D721Med (cell line): ENCODE results near the gene ANO2.

Experiments used
- DNase-seq: peaks from one replicate; pipeline ENCODE4 v3.0.0; 2011; ENCODE audit warnings: low spot score; ENCODE audit not compliant: insufficient read length
- FAIRE-seq: peaks from 2 replicates; lab custom pipeline; 2011; peaks lifted over from hg19 to GRCh38; lab: Jason Lieb, UNC
- TF ChIP-seq, protein P1 (sequence below): IDR thresholded peaks from 2 replicates; pipeline ENCODE4 v1.5.1; 2012; ENCODE audit warnings: mild to moderate bottlenecking, control low read depth; ENCODE audit not compliant: insufficient read depth; ENCODE audit errors: missing control alignments

ANO2 gene

GRCh38 chr12:5742258-5742657 lies 202.8 kb downstream of the ANO2 start:
- TF ChIP-seq, protein P1, sequence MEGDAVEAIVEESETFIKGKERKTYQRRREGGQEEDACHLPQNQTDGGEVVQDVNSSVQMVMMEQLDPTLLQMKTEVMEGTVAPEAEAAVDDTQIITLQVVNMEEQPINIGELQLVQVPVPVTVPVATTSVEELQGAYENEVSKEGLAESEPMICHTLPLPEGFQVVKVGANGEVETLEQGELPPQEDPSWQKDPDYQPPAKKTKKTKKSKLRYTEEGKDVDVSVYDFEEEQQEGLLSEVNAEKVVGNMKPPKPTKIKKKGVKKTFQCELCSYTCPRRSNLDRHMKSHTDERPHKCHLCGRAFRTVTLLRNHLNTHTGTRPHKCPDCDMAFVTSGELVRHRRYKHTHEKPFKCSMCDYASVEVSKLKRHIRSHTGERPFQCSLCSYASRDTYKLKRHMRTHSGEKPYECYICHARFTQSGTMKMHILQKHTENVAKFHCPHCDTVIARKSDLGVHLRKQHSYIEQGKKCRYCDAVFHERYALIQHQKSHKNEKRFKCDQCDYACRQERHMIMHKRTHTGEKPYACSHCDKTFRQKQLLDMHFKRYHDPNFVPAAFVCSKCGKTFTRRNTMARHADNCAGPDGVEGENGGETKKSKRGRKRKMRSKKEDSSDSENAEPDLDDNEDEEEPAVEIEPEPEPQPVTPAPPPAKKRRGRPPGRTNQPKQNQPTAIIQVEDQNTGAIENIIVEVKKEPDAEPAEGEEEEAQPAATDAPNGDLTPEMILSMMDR = no peak
- FAIRE-seq = no peak
- no peak for DNase-seq

DNA sequence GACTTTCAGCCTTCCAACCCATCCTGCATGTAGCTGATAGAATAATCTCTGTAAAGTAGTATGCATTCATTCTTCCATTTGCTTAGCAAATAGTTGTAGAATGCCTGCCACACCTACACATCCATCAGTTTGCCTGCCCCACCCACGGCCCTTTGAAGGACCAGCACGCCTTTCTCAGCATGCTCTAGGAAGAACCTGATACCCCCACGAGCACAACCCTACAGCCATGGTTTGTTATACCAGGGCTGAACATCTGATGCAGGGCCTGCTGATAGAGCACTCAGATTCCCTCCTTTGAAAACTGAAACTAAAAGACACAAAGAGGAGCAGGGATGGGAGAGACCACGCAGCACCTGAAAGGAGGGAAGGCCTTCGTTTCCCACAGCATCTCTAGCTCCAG lies 205.1 kb downstream of the ANO2 start:
- DNase-seq = no peak
- TF ChIP-seq, protein P1 = no peak

DNA sequence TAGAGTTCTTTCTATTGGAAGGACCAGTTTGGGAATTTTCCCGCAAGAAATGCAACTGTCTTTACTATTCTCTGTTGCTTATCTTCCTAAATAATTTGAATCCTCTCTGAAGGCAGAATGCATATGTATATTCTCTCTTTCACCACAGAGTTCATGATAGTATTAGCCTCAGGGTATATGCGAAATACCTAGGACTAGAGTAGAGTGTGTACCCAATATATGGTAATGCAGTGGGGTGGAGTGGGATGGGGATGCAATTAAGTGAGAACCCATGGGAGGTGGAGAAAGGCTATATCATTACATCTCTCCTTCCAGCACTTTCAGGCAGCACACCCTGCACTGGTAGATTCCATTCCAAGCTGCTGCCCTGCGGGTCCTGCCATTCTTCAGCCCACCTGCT lies 207.3 kb downstream of the ANO2 start:
- DNase-seq (no peak), FAIRE-seq (no peak)
- TF ChIP-seq, protein P1 = no peak

More for the DNA sequence above, 205.1 kb downstream of the ANO2 start:
- no peak for FAIRE-seq

- FAIRE-seq = no peak
- no peak for DNase-seq
- TF ChIP-seq, protein P1 = no peak
Observed at GRCh38 chr12:5736527-5736926, 208.5 kb downstream of the ANO2 start.

DNA sequence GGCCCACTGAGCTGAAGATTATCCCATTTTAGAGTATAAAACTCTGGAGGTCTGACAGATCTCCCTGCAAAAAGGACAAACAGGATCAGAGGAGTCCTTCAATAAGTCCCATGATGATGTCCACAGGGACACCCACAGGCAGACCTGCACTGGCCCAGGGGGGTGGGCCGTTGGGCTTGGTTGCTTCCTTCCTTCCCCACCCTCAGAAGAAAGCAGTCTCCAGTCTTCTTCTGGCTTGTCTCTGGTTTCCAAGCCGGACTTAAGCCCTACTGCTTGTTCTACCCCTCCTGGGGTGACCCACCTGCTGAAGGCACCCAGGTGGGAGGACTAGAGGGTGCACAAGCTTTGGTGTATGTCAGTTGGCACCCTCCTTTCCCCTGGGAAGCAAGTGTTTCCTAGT lies 209.0 kb downstream of the ANO2 start:
- FAIRE-seq (no peak), DNase-seq (no peak)
- TF ChIP-seq, protein P1 = no peak

DNA sequence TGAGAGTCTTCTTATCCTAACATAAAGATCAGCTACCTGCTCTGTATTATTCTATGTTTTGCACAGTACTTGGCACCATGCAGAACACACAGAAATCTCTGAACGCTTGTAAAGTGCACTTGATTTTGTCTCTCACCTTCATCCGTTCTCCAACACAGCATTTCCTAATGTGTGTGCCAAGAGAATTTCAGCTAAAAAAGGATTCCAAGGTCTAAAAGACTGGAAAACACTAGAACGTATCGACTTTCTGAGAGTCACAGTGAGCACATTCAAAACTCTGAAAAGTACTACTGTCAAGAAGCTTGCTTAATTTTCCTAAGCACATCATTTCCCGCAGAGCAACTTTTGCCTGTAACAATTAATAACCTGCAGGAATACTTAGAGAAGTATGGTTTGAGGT lies 211.1 kb downstream of the ANO2 start:
- TF ChIP-seq, protein P1 = no peak
- no peak for DNase-seq
- no peak for FAIRE-seq

DNA sequence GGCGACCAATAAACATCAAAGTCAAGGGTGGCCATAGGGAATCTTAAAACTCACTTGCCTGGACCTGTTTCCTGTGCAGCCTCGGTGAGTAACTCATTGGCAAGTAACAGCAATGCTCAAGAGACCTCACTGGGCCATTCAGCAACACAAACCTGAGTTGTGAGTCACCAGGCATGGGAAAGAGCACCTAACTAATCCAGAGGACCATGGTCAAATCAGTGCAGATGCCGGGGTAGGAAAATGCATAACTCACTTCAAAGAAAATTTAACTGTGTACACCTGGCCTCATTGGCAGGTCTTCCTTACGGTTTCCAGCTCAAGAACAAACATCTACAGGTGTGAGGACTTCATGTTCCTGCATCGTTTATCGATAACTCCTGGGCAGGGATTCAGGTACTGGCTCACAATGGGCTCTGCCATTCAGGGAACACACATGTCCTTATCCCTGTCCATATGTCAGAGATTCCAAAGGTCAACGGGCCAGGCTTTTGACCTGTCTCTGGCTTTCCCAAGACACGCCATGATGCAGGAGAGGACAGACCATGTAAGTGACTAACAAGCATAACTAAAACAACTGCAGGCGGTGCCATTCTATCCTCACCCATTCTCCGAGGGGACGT lies 211.8 kb downstream of the ANO2 start:
- DNase-seq = no peak
- no peak for FAIRE-seq
- TF ChIP-seq, protein P1 = no peak
